ENCODE results near the gene CPT1A. TPM values are rescaled to one million over a fixed set of nuclear protein-coding genes. Genes with fewer than 3 reads are reported as not detected.

Gene CPT1A
- total RNA-seq (2022; extraction: Qiagen RNA extraction), result 28.4 to 32.1 TPM (median 30.9 TPM) in 5 replicates

DNA sequence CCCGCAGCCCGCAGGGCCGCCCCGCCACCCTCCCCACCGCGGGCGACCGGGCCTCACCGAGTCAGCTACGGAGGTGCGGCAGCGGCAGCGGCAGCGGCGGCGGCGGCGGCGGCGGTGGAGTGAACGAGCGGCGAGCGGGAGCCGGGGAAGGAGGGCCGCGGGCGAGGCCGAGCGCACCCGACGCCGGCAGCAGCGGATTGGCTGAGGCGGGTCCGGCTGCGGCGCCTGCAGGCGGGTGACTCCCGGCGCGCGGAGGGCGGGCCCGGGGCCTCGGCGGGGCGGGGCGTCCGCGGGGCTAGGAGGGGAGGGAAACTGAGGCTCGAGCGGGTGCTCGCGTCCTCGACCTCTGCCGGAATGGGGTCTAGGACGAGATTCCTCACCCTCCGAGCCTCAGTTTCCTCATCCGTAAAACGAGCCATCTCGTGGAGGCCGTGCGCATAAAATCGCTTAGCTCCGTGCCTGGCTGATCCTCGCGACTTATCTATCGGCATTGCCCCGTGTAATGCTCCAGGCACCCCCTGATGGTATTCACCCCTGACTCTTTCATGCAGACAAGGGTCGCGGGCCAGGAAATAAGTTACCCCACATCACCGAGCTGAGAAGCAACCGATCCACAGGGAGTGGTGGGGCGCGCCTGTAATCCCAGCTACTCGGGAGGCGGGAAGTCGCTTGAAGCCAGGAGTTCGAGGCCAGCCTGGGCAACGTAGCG lies at the start of gene CPT1A:
CPT1A (minus strand) TSS at position 199 of the 709 bp plus-strand sequence. CDS start 26,442 bp downstream, outside the sequence.

DNA sequence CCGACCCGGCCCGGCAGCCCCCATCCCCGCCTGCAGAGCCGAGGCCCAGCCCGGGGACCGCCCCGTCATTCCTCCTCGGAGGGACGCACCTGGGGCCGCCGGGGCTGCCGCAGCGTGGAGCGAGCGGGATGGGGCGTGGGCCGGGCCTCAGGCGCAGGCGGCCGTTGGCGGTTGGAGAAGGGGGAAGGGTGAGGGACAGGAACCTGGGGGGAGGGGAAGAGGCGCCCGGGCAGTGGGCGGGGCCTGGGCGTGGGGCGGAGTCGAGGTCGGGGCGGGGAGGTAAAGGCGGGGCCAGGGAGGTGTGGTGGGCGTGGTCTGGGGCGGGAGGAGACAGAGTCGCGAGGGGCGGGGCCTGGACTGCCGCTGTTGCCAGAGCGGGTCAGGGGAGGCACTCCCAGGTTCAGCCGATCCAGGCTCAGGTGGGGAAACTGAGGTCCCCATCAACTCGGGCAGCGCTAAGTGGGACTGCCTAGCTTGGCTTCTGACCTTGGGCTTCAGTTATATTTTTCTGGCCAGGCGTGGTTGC lies 90.3 kb downstream of the CPT1A start, which contains the start of gene TESMIN:
TESMIN (minus strand) TSS at position 190 of the 526 bp plus-strand sequence. CDS start 860 bp downstream, outside the sequence.

Other genes starting within 250 kb of the CPT1A start
- gene GAL, start 157.4 kb downstream of the CPT1A start, total RNA-seq (2022; extraction: Qiagen RNA extraction), result 12.0 to 27.0 TPM (median 22.8 TPM) in 5 replicates
- 3.7 to 6.6 TPM (median 5.3 TPM) in 5 replicates for gene TESMIN, start 90.4 kb downstream of the CPT1A start, total RNA-seq (2022; extraction: Qiagen RNA extraction)
- 119 to 139 TPM (median 132 TPM) in 5 replicates for gene MRPL21, start 61.9 kb upstream of the CPT1A start, total RNA-seq (2022; extraction: Qiagen RNA extraction)
- gene IGHMBP2, start 62.0 kb upstream of the CPT1A start, total RNA-seq (2022; extraction: Qiagen RNA extraction), result 12.6 to 14.6 TPM (median 13.9 TPM) in 5 replicates
- gene MRGPRD, start 139.1 kb upstream of the CPT1A start, total RNA-seq (2022; extraction: Qiagen RNA extraction), result not detected in 5 replicates
- 0.07 TPM in 3 of 5 replicates, not detected in the others for gene MRGPRF, start 171.3 kb upstream of the CPT1A start, total RNA-seq (2022; extraction: Qiagen RNA extraction)
- 10.0 to 13.9 TPM (median 12.9 TPM) in 5 replicates for gene TPCN2, start 207.0 kb upstream of the CPT1A start, total RNA-seq (2022; extraction: Qiagen RNA extraction)

Data from A549 treated with AZD2906 at 1 μM for 4 hours (cell line).